RWPE1 (cell line): ENCODE measurements around the gene ACTR1A.

Experiments
- CTCF ChIA-PET: fragments of 350-600 bp; sonication (Branson Sonifier 250); formaldehyde crosslinking; extraction: SDS; loops from one replicate; lab custom pipeline; 2021; lab: Yijun Ruan, JAX
- POLR2A ChIA-PET: fragments of 400-600 bp; formaldehyde crosslinking; extraction: SDS; loops from one replicate; lab custom pipeline; 2020; ENCODE audit warnings: antibody characterized with exemption; ENCODE audit not compliant: low non-redundant PET; lab: Yijun Ruan, JAX
- DNase-seq: peaks from one replicate; pipeline ENCODE4 v3.0.0; 2012; ENCODE audit warnings: low spot score
- H3K27ac ChIP-seq: fragments of 450-650 bp; 2 replicates; pipeline ENCODE4 v1.5.1; 2017
- CTCF ChIP-seq: fragments of 450-650 bp; conservative IDR thresholded peaks from 2 replicates; pipeline ENCODE4 v1.5.1; 2017; ENCODE audit warnings: low read depth, mild to moderate bottlenecking

The ACTR1A gene

GRCh38 chr10:102435133-102435497 is 67.4 kb downstream of the ACTR1A start:
- peak overlapping the region; percentile 27; the same call in 1 of the 2 replicates for H3K27ac ChIP-seq
- no peak for TF ChIP-seq CTCF
- CTCF ChIA-PET: interaction anchor here (0.6 to 1.2 kb wide), 3 partner anchors 16 to 205 kb away, joined by 3 to 4 read pairs (median 3); no protein-coding TSS in a partner anchor
- no peak for DNase-seq
- POLR2A ChIA-PET: no interaction called here

GRCh38 chr10:102434394-102435132 is 67.9 kb downstream of the ACTR1A start:
- POLR2A ChIA-PET: interaction anchor here (1.0 kb wide), 1 partner anchor 16 kb away, joined by 3 read pairs; no protein-coding TSS in a partner anchor
- no peak for TF ChIP-seq CTCF
- CTCF ChIA-PET: interaction anchor here (0.6 to 1.2 kb wide), 4 partner anchors 15 to 204 kb away, joined by 3 to 4 read pairs (median 3); no protein-coding TSS in a partner anchor
- peak overlapping the region; percentile 27; the same call in 1 of the 2 replicates for H3K27ac ChIP-seq
- DNase-seq: no peak

GRCh38 chr10:102433619-102434046 is 68.9 kb downstream of the ACTR1A start:
- H3K27ac ChIP-seq: no peak overlapping the region
- no peak for DNase-seq
- POLR2A ChIA-PET: interaction anchor here (1.0 kb wide), 1 partner anchor 17 kb away, joined by 3 read pairs; no protein-coding TSS in a partner anchor
- CTCF ChIA-PET: no interaction called here
- TF ChIP-seq CTCF: no peak

- TF ChIP-seq CTCF: no peak
- POLR2A ChIA-PET: interaction anchor here (0.6 to 1.4 kb wide), 4 partner anchors 9 to 18 kb away, joined by 3 to 12 read pairs (median 4); partner anchors contain the start of gene C10orf95
- peak; percentile 95 for DNase-seq
- CTCF ChIA-PET: interaction anchor here (0.6 to 1.7 kb wide), 9 partner anchors 9 to 377 kb away, joined by 3 to 8 read pairs (median 3); no protein-coding TSS in a partner anchor
- peak within 1 kb of the TSS; percentile 84 for H3K27ac ChIP-seq
These were observed 70.2 kb downstream of the ACTR1A start, which contains the start of gene CUEDC2 for GRCh38 chr10:102432162-102432950. Gene CUEDC2 (minus strand): TSS chr10:102432574. CDS start chr10:102425188, 7,386 bp downstream.

GRCh38 chr10:102431452-102432124 is 70.9 kb downstream of the ACTR1A start:
- ChIA-PET CTCF (interaction anchor here (0.7 to 1.7 kb wide), 5 partner anchors 10 to 47 kb away, joined by 3 to 8 read pairs (median 4); partner anchors contain the start of gene C10orf95), POLR2A (interaction anchor here (1.4 kb wide), 1 partner anchor 8 kb away, joined by 3 read pairs; no protein-coding TSS in a partner anchor)
- TF ChIP-seq CTCF: no peak
- DNase-seq: peak; percentile 33
- H3K27ac ChIP-seq: peak overlapping the region; percentile 84
